Natural killer cell (primary cell): ENCODE measurements around the gene LYPD5. TPM values are rescaled to one million over a fixed set of nuclear protein-coding genes. Genes with fewer than 3 reads are reported as not detected.
A peak's percentile ranks its signal among the peaks of the same experiment; 100 is the strongest.

ENCODE experiments used
- ATAC-seq, 3 donors: fragments of 150-1000 bp in 2 of 3; fragments of 200-7000 bp in 1 of 3; cut with Tn5 transposase; 1 replicate in 1 of 3; 2 replicates in 2 of 3; pipeline ENCODE4 v1.10.0; 2021; ENCODE audit warnings: mild to moderate bottlenecking in 2 of 3, moderate library complexity in 2 of 3
- DNase-seq, 2 donors: peaks; one replicate each; pipeline versions ENCODE4 v3.0.0 to v3.0.0-alpha.2; 2013 to 2021; ENCODE audit warnings: mixed read lengths in 1 of 2
- H3K27ac ChIP-seq: one replicate; pipeline ENCODE4 v1.5.1; 2013; ENCODE audit warnings: mild to moderate bottlenecking, low read length
- H3K27me3 ChIP-seq: one replicate; pipeline ENCODE4 v1.6.1; 2013; ENCODE audit warnings: low read length; ENCODE audit not compliant: control insufficient read depth, insufficient read depth
- H3K36me3 ChIP-seq: one replicate; pipeline ENCODE4 v1.6.1; 2013; ENCODE audit warnings: low read length; ENCODE audit not compliant: control insufficient read depth, insufficient read depth
- H3K4me1 ChIP-seq: one replicate; pipeline ENCODE4 v1.6.1; 2013; ENCODE audit warnings: low read length; ENCODE audit not compliant: control insufficient read depth, insufficient read depth
- H3K4me3 ChIP-seq: one replicate; pipeline ENCODE4 v1.5.1; 2013; ENCODE audit warnings: low read length
- H3K9me3 ChIP-seq: one replicate; pipeline ENCODE4 v1.6.1; 2013; ENCODE audit warnings: low read length; ENCODE audit not compliant: control insufficient read depth, insufficient read depth
- H3K27ac Mint-ChIP-seq, 2 donors: one replicate each; pipeline ENCODE4 v1.8.0; 2022; ENCODE audit warnings: mild to moderate bottlenecking in 2 of 2, mixed read lengths in 2 of 2, moderate library complexity in 1 of 2
- H3K27me3 Mint-ChIP-seq, 2 donors: one replicate each; pipeline ENCODE4 v1.8.0; 2022; ENCODE audit warnings: low read depth in 2 of 2, mixed read lengths in 2 of 2
- H3K36me3 Mint-ChIP-seq: one replicate; pipeline ENCODE4 v1.8.0; 2022; ENCODE audit warnings: mixed read lengths
- H3K4me1 Mint-ChIP-seq, 2 donors: one replicate each; pipeline ENCODE4 v1.8.0; 2022; ENCODE audit warnings: mixed read lengths in 2 of 2
- H3K4me3 Mint-ChIP-seq: one replicate; pipeline ENCODE4 v1.8.0; 2022; ENCODE audit warnings: mild to moderate bottlenecking, moderate library complexity, mixed read lengths
- H3K9me3 Mint-ChIP-seq, 2 donors: one replicate each; pipeline ENCODE4 v1.8.0; 2022; ENCODE audit warnings: mixed read lengths in 2 of 2
- WGBS: methylation state at CpG from one replicate; pipeline ENCODE4 v1.1.7; 2013; ENCODE audit warnings: missing lambda C conversion rate; ENCODE audit not compliant: insufficient coverage; 5-methylcytosine and 5-hydroxymethylcytosine counted together
- intact Hi-C: fragments of 100-400 bp; cut with micrococcal nuclease; formaldehyde crosslinking; loops from one replicate; pipeline ENCODE4 v1.14.2; 2022
- total RNA-seq, 4 donors: library from RNA; stranded (reverse); fragments of 120-200 nt in 1 of 4; gene quantifications; one replicate each; pipeline versions ENCODE4 v1.2.3 to v1.2.4, GENCODE V29; 2013 to 2022
- TF ChIP-seq, protein P1 (sequence below): fragments of 200-600 bp; IDR thresholded peaks from one replicate; pipeline ENCODE4 v1.8.0; 2022; ENCODE audit warnings: antibody characterized with exemption

Gene LYPD5
- total RNA-seq, 3 donors from 2014 or later (not counting 1 experiment from before 2014, with no cell fraction given): not detected

DNA sequence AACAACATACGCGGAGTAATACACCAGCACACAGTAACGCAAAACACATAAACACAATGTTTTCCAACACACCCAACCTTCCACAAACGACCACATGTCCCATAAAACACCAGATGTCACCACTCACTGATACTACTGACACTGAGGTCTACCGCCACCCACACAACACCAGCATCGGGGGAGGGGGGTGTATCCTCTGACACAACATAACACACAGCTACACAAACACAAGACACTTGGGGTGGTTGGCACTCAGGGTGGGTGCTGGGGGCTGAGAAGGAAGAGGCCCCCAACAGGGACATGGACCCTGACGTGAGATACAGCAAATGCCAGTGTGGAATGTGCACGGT lies 20.0 kb downstream of the LYPD5 start:
- no peak overlapping the region for H3K4me3 Mint-ChIP-seq
- H3K27me3 ChIP-seq: no peaks in the 10 kb centered on the region
- H3K4me1 Mint-ChIP-seq: peaks cover 0 to 23% of the 10 kb centered on the region in 2 donors
- H3K36me3 Mint-ChIP-seq: no peaks in the 10 kb centered on the region
- ATAC-seq (no peak), DNase-seq (peak in 1 of 2 donors; percentile 25)
- H3K9me3 ChIP-seq: no peaks in the 10 kb centered on the region
- peaks cover 37 to 40% of the 10 kb centered on the region in 2 donors for H3K27me3 Mint-ChIP-seq
- intact Hi-C loops: no loop called here
- peak overlapping the region; percentile 23 for H3K4me3 ChIP-seq
- TF ChIP-seq, protein P1, sequence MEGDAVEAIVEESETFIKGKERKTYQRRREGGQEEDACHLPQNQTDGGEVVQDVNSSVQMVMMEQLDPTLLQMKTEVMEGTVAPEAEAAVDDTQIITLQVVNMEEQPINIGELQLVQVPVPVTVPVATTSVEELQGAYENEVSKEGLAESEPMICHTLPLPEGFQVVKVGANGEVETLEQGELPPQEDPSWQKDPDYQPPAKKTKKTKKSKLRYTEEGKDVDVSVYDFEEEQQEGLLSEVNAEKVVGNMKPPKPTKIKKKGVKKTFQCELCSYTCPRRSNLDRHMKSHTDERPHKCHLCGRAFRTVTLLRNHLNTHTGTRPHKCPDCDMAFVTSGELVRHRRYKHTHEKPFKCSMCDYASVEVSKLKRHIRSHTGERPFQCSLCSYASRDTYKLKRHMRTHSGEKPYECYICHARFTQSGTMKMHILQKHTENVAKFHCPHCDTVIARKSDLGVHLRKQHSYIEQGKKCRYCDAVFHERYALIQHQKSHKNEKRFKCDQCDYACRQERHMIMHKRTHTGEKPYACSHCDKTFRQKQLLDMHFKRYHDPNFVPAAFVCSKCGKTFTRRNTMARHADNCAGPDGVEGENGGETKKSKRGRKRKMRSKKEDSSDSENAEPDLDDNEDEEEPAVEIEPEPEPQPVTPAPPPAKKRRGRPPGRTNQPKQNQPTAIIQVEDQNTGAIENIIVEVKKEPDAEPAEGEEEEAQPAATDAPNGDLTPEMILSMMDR: no peak
- 70% methylated on average over 7 of the region's 8 CpGs for WGBS
- H3K27ac Mint-ChIP-seq: no peak overlapping the region
- peak overlapping the region; percentile 23 for H3K27ac ChIP-seq
- H3K4me1 ChIP-seq: peaks cover 45% of the 10 kb centered on the region
- H3K36me3 ChIP-seq: no peaks in the 10 kb centered on the region
- H3K9me3 Mint-ChIP-seq: no peaks in the 10 kb centered on the region

DNA sequence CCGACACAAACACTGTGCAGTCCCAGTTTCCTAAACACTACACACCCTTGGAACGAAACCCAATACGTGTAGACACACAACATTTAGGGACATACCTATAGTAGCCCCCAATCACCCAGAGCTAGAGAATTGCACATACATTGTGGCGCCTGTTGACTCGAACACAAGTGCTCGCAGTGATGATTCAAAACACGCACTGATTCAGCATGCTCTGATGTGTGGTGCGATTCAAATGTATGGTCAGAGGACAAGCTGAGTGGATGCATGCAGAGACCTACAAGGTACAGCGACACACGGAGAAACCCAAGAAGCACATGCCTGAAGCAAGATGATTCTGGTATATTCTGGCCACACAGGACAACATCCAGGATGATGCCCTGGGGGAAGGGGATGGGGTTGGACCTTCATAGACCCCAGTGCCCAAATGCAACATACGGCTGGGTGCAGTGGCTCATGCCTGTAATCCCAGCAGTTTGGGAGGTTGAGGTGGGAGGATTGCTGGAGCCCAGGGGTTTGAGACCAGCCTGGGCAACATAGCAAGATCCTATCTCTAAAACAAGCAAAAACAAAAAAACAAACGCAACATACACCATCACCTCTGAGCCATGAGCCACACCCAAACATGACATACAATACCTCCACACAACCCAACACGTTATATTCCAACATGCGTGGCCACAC lies 20.5 kb downstream of the LYPD5 start:
- ATAC-seq: no peak
- H3K27ac Mint-ChIP-seq: no peak overlapping the region
- no peaks in the 10 kb centered on the region for H3K27me3 ChIP-seq
- intact Hi-C loops: no loop called here
- H3K9me3 Mint-ChIP-seq: no peaks in the 10 kb centered on the region
- H3K4me3 Mint-ChIP-seq: no peak overlapping the region
- H3K4me3 ChIP-seq: peak overlapping the region; percentile 23
- peak in 1 of 2 donors; percentile 21 for DNase-seq
- H3K4me1 Mint-ChIP-seq: peaks cover 0 to 23% of the 10 kb centered on the region in 2 donors
- 80% methylated on average over 14 of the region's 14 CpGs for WGBS
- H3K4me1 ChIP-seq: peaks cover 47% of the 10 kb centered on the region
- H3K27me3 Mint-ChIP-seq: peaks cover 37 to 43% of the 10 kb centered on the region in 2 donors
- TF ChIP-seq, protein P1: no peak
- H3K36me3 Mint-ChIP-seq: no peaks in the 10 kb centered on the region
- H3K36me3 ChIP-seq: no peaks in the 10 kb centered on the region
- H3K9me3 ChIP-seq: no peaks in the 10 kb centered on the region
- H3K27ac ChIP-seq: peak overlapping the region; percentile 23

DNA sequence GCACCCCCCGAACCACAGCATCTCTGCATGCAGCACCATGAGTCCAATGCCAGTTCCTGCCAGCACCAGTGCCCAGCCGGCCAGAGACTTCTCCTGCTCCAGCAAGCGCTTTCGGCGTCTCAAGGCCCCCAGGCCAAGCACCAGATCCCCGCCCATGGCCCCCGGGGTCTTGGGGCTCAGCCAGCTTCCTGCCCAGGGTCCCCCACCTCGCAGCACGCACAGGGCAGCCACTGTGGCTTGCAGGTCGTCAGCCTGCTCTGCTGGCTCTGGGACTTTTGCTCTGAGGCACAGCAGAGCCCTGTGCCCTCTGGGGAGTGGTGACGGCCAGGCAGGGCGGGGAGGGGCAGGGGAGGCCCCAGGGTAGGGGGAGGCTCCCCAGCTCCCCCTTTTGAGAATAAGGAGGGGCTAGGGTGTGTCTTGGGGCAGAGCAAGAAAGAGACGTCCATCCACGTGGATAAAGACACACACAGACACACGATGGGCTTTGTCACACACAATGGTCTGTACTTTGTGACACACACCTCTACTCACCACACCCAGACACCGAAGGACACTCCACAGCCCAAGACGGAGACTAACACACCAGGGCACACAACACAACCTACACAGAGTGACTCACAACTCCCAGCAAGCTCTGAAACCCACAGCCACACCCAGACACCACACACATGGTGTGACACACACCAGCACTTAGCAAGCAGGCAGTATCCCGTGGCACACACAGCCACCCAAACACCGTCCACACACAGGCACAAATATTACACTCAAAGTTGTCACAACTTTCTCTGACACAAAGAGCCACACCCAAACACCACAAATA lies 21.3 kb downstream of the LYPD5 start, which contains the start of gene KCNN4:
Gene KCNN4 (minus strand): TSS at position 268 of the 820 bp plus-strand sequence. CDS start 112 bp downstream, at position 156.
- Histone ChIP-seq H3K27me3 (no peaks in the 10 kb centered on the region), H3K27ac (peak within 1 kb of the TSS; percentile 47), H3K4me1 (peaks cover 52% of the 10 kb centered on the region), H3K9me3 (no peaks in the 10 kb centered on the region), H3K36me3 (no peaks in the 10 kb centered on the region), H3K4me3 (peak within 1 kb of the TSS; percentile 39)
- TF ChIP-seq, protein P1: no peak
- H3K27ac Mint-ChIP-seq: no peak within 1 kb of the TSS
- ATAC-seq: peak; percentile 37 to 69 (median 44)
- peaks cover 0 to 23% of the 10 kb centered on the region in 2 donors for H3K4me1 Mint-ChIP-seq
- H3K9me3 Mint-ChIP-seq: no peaks in the 10 kb centered on the region
- DNase-seq: peak in 1 of 2 donors; percentile 69
- WGBS: 6% methylated on average over 19 of the region's 19 CpGs
- intact Hi-C loops: no loop called here
- H3K36me3 Mint-ChIP-seq: no peaks in the 10 kb centered on the region
- H3K4me3 Mint-ChIP-seq: no peak within 1 kb of the TSS
- peaks cover 37 to 43% of the 10 kb centered on the region in 2 donors for H3K27me3 Mint-ChIP-seq
